GM12878 (cell line): ENCODE measurements around the gene PKP3.

Experiments
- CTCF ChIP-seq, 3 experiments: IDR thresholded peaks in 2 of 3; conservative IDR thresholded peaks in 1 of 3; 2 replicates each; pipeline ENCODE4 v1.5.1; 2011; ENCODE audit warnings: low read depth in 3 of 3, low read length in 3 of 3, mild to moderate bottlenecking in 3 of 3, control low read depth in 2 of 3, moderate library complexity in 2 of 3, inconsistent platforms in 1 of 3, mixed read lengths in 1 of 3; ENCODE audit not compliant: control insufficient read depth in 2 of 3, insufficient read depth in 1 of 3; ENCODE audit errors: extremely low read depth in 1 of 3
- MYC ChIP-seq: IDR thresholded peaks from 2 replicates; pipeline ENCODE4 v1.6.1; 2011; ENCODE audit warnings: mild to moderate bottlenecking, low read length, moderate library complexity, inconsistent platforms; ENCODE audit not compliant: insufficient read depth, insufficient replicate concordance, insufficient read length, severe bottlenecking
- POLR2A ChIP-seq: IDR thresholded peaks from 2 replicates; pipeline ENCODE4 v1.6.1; 2011; ENCODE audit warnings: low read depth, mild to moderate bottlenecking, low read length
- ZBTB4 ChIP-seq: fragments of 450-650 bp; formaldehyde crosslinking; IDR thresholded peaks from 2 replicates; pipeline ENCODE4 v1.4.0; 2022; ENCODE audit warnings: mild to moderate bottlenecking, moderate library complexity
- TF ChIP-seq, protein P1 (sequence below): IDR thresholded peaks from 2 replicates; pipeline ENCODE4 v1.6.1; 2011; ENCODE audit warnings: low read depth, mild to moderate bottlenecking, low read length, moderate library complexity, borderline replicate concordance; ENCODE audit errors: extremely low read depth

DNA sequence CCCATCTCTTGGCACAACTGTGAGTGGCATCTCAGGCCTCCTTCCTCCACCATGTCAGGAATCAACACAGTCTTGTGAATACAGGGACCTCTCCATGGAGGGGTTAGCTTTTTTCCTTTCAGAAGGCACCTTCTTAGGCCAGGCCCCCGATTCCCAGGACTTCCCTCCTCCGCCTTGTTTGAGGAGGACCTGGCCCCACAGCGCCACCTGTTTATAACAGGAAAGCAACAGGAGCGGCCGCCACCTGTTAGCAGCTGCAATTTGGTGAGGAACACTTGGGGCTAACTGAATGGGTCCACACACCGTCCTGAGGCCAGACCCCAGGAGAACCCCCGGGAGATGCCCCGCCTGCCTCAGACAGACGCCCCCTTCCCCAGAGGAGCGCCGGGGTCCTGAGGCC lies 3.8 kb upstream of the PKP3 start:
- TF ChIP-seq MYC, result no peak
- TF ChIP-seq CTCF (IDR thresholded peaks at IDR 0.05 in 2 of 3, conservative IDR thresholded peaks at IDR 0.05 in 1 of 3; ENCODE audit: control insufficient read depth in 2 of 3, extremely low read depth in 1 of 3, insufficient read depth in 1 of 3, low read depth in 3 of 3, low read length in 3 of 3), result no peak
- TF ChIP-seq, protein P1, sequence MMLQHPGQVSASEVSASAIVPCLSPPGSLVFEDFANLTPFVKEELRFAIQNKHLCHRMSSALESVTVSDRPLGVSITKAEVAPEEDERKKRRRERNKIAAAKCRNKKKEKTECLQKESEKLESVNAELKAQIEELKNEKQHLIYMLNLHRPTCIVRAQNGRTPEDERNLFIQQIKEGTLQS, result no peak
- no peak for TF ChIP-seq ZBTB4 (CRISPR knock-in tag)
- TF ChIP-seq POLR2A, result no peak
